GM15510 (cell line): ENCODE results near the gene TTC33.

Experiments used
- POLR2A ChIP-seq: IDR thresholded peaks from 3 replicates; pipeline ENCODE4 v1.6.1; 2011; ENCODE audit warnings: borderline replicate concordance; ENCODE audit not compliant: insufficient read length; ENCODE audit errors: extremely low read depth

The TTC33 gene

GRCh38 chr5:40678460-40679147 lies 77.2 kb downstream of the TTC33 start:
- TF ChIP-seq POLR2A: no peak

GRCh38 chr5:40678026-40678425 lies 77.7 kb downstream of the TTC33 start:
- no peak for TF ChIP-seq POLR2A

DNA sequence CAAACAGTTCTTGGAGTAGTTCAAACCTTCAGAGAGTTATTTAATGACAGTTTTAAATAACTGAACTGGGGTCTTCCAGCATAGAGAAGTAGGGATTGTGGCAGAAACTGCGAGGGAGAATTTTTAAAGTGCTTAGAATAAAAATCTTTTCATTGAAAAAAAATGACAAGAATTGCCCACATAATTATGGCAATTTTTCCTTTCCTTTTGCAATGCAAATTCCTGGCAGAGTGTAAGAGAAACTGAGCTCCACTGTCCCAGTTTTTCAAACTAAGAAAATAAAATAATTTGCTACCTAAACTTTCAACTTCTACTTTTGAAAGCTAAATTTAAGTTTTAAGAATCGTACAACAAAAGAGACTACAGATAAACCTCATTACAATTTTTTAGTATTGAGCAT lies 78.3 kb downstream of the TTC33 start:
- no peak for TF ChIP-seq POLR2A

DNA sequence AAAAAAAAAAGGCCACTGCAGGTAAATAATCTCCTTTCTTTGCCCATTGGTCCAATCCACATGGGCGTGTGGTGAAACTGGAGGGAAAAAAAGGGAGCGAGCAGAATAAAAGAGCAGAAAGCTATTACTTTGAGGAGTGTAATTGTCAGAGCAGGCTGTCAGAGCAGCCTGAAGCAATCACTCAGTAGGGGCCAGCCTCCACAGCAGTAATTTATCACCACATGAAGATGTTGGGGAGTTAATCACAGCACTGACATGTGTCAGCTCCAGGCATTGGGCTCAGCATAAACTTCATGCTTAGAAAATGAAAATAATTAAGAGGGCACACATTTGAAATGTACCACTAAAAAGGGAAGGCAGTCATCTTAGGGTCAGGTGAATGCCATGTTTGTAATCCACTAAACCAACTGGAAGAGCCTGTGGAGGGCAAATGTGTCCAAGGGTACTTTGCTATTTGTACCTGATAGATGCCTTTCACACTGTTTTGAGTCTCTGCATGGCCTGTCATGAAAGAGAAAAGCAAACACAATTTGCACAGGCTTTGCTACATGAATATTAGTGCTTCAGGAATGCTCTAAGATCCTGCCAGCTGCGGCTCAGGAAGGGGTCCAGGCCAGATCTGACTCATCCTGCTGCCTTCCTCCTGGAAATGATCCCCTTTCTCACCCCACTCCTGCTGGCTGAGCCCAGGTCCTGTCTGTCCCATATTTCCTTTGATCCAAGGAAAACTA lies 79.0 kb downstream of the TTC33 start:
- no peak for TF ChIP-seq POLR2A

DNA sequence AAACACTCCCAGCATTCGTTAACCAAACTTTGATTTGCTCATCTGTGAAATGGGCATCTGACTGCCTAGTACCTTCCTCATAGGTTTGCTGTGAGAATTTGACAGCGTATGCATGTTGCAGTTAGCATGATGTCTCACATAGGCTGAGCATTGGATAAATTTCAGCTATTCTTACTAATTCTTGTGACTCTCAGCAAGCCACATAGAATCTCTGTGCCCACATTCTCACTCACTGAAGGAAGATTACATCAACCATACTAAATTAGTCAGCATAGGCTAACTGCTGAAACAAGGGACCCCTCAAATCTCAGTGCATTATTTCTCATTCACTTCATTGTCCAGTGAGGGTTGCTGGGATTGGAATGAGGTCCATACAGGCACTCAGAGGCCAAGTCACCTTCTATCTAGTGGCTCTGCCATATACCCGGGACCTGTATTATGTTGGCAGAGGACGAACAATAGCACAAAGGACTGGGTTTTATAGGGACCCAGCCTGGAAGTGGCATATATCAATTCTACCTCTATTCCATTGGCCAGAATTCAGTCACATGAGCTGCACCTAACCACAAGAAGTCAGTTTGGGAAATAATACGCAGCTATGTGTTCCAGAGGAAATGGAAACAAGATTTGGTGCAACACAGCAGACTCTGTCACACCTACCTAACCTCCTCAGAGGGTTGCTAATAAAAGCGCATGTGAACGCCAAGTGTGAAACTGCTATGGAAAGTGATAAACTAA lies 80.2 kb downstream of the TTC33 start:
- no peak for TF ChIP-seq POLR2A

DNA sequence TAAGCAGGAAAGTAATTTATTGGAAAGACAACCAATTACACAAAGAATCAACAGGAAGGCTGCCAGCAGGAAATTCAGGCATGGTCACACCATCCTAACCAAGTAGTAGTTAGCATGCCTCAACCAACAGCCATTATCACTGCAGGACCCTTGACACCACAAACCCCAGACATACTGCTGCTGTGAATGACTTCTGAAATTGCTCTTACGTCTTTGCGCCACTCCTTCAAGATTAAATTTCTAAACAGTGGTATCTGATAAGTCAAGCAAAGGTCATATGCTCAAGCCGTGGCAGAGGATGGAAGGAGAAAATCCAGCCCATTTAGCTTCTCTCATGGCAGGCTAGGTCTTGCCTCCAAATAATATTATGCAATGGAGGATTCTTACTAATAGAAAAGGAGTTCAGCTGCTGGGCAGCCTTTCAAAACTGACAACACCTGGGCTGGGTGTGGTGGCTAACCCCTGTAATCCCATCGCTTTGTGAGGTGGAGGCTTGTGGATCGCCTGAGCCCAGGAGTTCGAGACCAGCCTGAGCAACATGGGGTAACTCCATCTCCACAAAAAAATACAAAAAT lies 81.0 kb downstream of the TTC33 start:
- TF ChIP-seq POLR2A: no peak

DNA sequence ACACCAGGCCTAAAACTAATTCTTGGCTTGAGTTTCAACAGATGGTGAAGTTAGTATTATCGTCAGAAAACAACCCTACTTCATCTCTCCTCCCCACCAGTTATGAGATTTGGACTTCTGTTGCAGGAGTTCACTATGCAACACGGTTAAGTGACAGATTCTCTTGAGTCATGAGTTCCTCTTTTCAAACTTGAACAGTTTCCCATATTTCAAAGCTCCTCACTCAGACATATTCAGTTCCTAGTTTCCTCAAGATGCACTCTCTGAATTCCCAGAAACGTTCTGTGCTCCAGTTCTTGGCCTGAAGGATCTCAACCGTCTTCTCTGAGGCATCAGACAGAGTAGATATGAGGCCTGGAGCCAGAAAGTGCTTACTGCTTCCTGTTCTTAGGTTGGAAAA lies 83.3 kb downstream of the TTC33 start:
- no peak for TF ChIP-seq POLR2A

- no peak for TF ChIP-seq POLR2A
Measured at GRCh38 chr5:40669606-40670390, 86.0 kb downstream of the TTC33 start.

DNA sequence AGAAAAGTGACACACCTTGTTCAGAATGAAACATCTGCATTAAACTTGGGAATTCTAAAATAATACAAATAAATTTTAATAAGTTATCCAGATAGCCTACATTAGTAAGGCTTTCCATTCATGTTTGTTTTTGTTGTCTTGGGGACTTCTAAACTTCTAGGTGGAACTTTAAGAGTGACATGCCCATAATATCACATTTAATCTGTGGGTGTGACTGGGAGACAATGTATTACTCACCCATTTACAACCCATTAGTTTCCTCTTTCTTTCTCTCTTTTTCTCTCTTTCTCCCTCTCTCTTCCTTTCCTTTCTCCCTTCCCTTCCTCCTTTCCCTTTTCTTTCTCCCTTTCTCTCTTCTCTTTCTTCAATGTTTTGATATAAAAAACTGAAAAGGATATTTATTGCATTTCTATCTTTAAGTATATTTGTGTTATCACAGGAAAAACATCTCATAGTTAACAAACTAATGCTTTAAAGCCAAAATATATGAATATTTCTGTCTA lies 88.5 kb downstream of the TTC33 start:
- no peak for TF ChIP-seq POLR2A

DNA sequence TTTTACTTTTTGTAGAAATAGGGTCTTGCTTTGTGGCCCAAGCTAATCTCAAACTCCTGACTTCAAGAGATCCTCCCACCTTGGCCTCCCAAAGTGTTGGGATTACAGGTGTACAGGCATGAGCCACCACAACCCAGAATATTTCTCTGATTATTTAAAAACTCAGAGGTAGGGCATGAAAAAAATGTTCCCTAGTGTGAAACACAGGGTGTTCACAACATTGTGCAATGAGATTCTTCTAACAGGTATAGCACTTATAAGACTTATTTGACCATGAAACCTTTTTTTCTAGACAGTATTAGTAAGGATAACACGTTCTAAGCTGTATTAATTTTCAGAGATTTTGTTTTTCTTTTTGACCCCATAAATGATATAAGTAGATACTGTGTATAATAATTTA lies 89.1 kb downstream of the TTC33 start:
- TF ChIP-seq POLR2A: no peak

DNA sequence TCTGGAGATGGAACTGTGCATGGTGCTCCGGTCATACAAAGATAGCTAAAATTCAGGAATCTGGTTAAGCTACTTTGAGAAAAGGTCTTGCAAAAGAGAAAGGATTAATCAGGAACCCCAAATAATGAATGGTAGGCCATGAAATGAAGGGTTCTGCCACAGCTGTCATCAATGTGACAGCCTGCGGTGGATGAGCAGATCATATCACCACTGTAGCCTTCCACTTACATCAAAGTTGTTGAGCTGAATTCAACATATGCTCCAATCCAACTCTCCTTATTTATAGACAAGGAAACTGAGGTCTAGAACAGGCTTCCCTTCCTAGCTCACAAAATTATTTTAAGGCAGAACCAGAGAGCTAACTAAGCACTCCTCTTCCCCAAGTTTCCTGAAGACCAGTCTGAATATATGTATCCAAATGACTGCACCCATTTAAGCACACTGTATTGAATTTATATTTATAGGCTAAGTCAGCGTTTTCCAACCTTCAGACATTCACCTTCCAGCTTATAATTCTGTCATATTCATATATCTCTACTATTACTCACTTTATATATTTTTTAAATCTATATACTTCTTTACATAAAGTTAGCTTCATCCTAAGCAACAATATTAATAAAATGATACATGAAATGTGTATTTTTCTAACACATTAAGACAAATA lies 90.0 kb downstream of the TTC33 start:
- TF ChIP-seq POLR2A: no peak

DNA sequence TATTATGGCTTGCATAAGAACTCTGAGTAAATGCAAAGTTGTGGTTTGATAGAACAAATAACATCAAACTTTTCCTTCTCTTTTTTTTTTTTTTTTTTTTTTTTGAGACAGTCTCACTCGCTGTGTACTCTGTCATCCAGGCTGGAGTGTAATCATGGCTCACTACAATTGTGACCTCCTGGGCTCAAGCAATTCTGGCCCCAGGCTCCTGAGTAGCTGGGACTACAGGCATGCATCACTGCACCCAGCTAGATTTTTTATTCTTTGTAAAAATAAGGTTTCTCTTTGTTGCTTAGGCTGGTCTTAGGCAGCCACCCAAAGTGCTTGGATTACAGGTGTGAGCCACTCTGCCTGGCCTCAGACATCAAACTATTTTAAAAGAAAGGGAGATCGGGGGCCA lies 95.0 kb downstream of the TTC33 start:
- TF ChIP-seq POLR2A: no peak

DNA sequence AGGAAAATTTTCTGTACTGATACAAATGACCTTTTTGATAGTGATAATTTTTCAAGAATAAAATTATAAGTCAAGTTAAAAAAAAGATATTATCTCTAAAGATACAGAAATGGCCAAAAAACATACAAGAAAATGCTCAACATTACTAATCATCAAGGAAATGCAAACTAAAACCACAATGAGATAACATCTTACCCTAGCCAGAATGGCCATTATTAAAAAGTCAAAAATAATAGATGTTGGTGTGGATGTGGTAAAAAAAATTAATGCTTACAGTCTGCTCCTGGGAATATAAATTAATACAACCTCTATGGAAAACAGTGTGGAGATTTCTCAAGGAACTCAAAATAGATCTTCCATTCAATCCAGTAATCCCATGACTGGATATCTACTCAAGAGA lies 99.0 kb downstream of the TTC33 start:
- TF ChIP-seq POLR2A: no peak

DNA sequence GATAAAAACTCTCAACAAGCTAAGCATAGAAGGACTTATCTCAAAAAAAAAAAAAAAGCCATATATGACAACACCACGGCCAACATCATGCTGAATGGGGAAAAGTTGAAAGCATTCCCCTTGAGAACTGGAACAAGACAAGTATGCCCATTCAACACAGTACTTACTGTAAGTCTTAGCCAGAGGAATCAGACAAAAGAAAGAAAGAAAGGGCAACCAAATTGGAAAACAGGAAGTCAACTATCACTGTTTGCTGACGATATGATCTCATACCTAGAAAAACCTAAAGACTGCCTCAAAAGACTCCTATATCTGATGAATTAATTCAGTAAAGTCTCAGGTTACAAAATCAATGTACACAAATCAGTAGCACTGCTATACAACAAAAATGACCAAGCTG lies 100.6 kb downstream of the TTC33 start:
- TF ChIP-seq POLR2A: no peak
